ENCODE data around the gene KRTAP6-3. TPM values are rescaled to one million over a fixed set of nuclear protein-coding genes. Genes with fewer than 3 reads are reported as not detected.

The KRTAP6-3 gene
- total RNA-seq, 1 donor from 2014 or later: not detected

- Mint-ChIP-seq H3K36me3 (ENCODE audit: low read depth) (no peaks in the 10 kb centered on the region), H3K9me3 (ENCODE audit: low read depth) (peaks cover 19% of the 10 kb centered on the region), H3K27me3 (ENCODE audit: low read depth) (no peaks in the 10 kb centered on the region), H3K27ac (ENCODE audit: unreplicated experiment) (no peak overlapping the region), H3K4me1 (ENCODE audit: low read depth) (no peaks in the 10 kb centered on the region), H3K4me3 (ENCODE audit: unreplicated experiment) (no peak overlapping the region)
- no peak for DNase-seq (ENCODE audit: low spot score)
- TF ChIP-seq CTCF (IDR thresholded peaks at IDR 0.05): no peak
Measured at GRCh38 chr21:30620080-30620479, 27.8 kb downstream of the KRTAP6-3 start.

GRCh38 chr21:30620522-30620921 lies 28.3 kb downstream of the KRTAP6-3 start, which contains the start of gene KRTAP20-4:
Gene KRTAP20-4, plus strand, starts transcription at chr21:30620627.
- peaks cover 16% of the 10 kb centered on the region for H3K9me3 Mint-ChIP-seq (ENCODE audit: low read depth)
- no peaks in the 10 kb centered on the region for H3K27me3 Mint-ChIP-seq (ENCODE audit: low read depth)
- no peaks in the 10 kb centered on the region for H3K4me1 Mint-ChIP-seq (ENCODE audit: low read depth)
- H3K27ac Mint-ChIP-seq (ENCODE audit: unreplicated experiment): no peak within 1 kb of the TSS
- DNase-seq (ENCODE audit: low spot score): no peak
- TF ChIP-seq CTCF (IDR thresholded peaks at IDR 0.05): no peak
- no peaks in the 10 kb centered on the region for H3K36me3 Mint-ChIP-seq (ENCODE audit: low read depth)
- no peak within 1 kb of the TSS for H3K4me3 Mint-ChIP-seq (ENCODE audit: unreplicated experiment)

- peaks cover 20% of the 10 kb centered on the region for H3K9me3 Mint-ChIP-seq (ENCODE audit: low read depth)
- no peaks in the 10 kb centered on the region for H3K27me3 Mint-ChIP-seq (ENCODE audit: low read depth)
- no peaks in the 10 kb centered on the region for H3K36me3 Mint-ChIP-seq (ENCODE audit: low read depth)
- no peaks in the 10 kb centered on the region for H3K4me1 Mint-ChIP-seq (ENCODE audit: low read depth)
- H3K4me3 Mint-ChIP-seq (ENCODE audit: unreplicated experiment): no peak overlapping the region
- DNase-seq (ENCODE audit: low spot score): no peak
- H3K27ac Mint-ChIP-seq (ENCODE audit: unreplicated experiment): no peak overlapping the region
- no peak for TF ChIP-seq CTCF (IDR thresholded peaks at IDR 0.05)
Measured at GRCh38 chr21:30623362-30623761, 31.1 kb downstream of the KRTAP6-3 start.

GRCh38 chr21:30625449-30626165 lies 33.4 kb downstream of the KRTAP6-3 start:
- DNase-seq (ENCODE audit: low spot score): no peak
- no peak overlapping the region for H3K27ac Mint-ChIP-seq (ENCODE audit: unreplicated experiment)
- TF ChIP-seq CTCF (IDR thresholded peaks at IDR 0.05): no peak
- no peaks in the 10 kb centered on the region for H3K27me3 Mint-ChIP-seq (ENCODE audit: low read depth)
- no peaks in the 10 kb centered on the region for H3K36me3 Mint-ChIP-seq (ENCODE audit: low read depth)
- H3K4me3 Mint-ChIP-seq (ENCODE audit: unreplicated experiment): no peak overlapping the region
- no peaks in the 10 kb centered on the region for H3K4me1 Mint-ChIP-seq (ENCODE audit: low read depth)
- peaks cover 20% of the 10 kb centered on the region for H3K9me3 Mint-ChIP-seq (ENCODE audit: low read depth)

- no peaks in the 10 kb centered on the region for H3K36me3 Mint-ChIP-seq (ENCODE audit: low read depth)
- TF ChIP-seq CTCF (IDR thresholded peaks at IDR 0.05): no peak
- no peaks in the 10 kb centered on the region for H3K27me3 Mint-ChIP-seq (ENCODE audit: low read depth)
- DNase-seq (ENCODE audit: low spot score): no peak
- H3K9me3 Mint-ChIP-seq (ENCODE audit: low read depth): peaks cover 22% of the 10 kb centered on the region
- H3K27ac Mint-ChIP-seq (ENCODE audit: unreplicated experiment): no peak overlapping the region
- no peak overlapping the region for H3K4me3 Mint-ChIP-seq (ENCODE audit: unreplicated experiment)
- H3K4me1 Mint-ChIP-seq (ENCODE audit: low read depth): no peaks in the 10 kb centered on the region
Measured at GRCh38 chr21:30628109-30628508, 35.9 kb downstream of the KRTAP6-3 start.
